HEK293T (cell line): ENCODE measurements around the gene KCNQ1.

Experiments
- ARNT ChIP-seq: fragments of 450-650 bp; IDR thresholded peaks from 2 replicates; pipeline ENCODE4 v1.6.1; 2017; ENCODE audit warnings: mild to moderate bottlenecking
- BHLHE40 ChIP-seq: fragments of 450-650 bp; IDR thresholded peaks from 2 replicates; pipeline ENCODE4 v1.6.1; 2016; ENCODE audit warnings: mild to moderate bottlenecking, moderate library complexity, borderline replicate concordance
- ELF4 ChIP-seq: fragments of 450-650 bp; IDR thresholded peaks from 2 replicates; pipeline ENCODE4 v1.6.1; 2017; ENCODE audit warnings: antibody characterized with exemption
- FOXA1 ChIP-seq: fragments of 450-650 bp; IDR thresholded peaks from 2 replicates; pipeline ENCODE4 v1.6.1; 2016; ENCODE audit warnings: mild to moderate bottlenecking
- FOXK2 ChIP-seq: fragments of 450-650 bp; IDR thresholded peaks from 2 replicates; pipeline ENCODE4 v1.6.1; 2016; ENCODE audit warnings: mild to moderate bottlenecking
- FOXM1 ChIP-seq: fragments of 450-650 bp; IDR thresholded peaks from 2 replicates; pipeline ENCODE4 v1.6.1; 2017; ENCODE audit warnings: mild to moderate bottlenecking, borderline replicate concordance
- HDGF ChIP-seq: fragments of 450-650 bp; IDR thresholded peaks from 2 replicates; pipeline ENCODE4 v1.6.1; 2017; ENCODE audit warnings: antibody characterized with exemption, borderline replicate concordance
- L3MBTL2 ChIP-seq: fragments of 450-650 bp; conservative IDR thresholded peaks from 2 replicates; pipeline ENCODE4 v1.6.1; 2016; ENCODE audit warnings: mild to moderate bottlenecking
- LEF1 ChIP-seq: fragments of 450-650 bp; IDR thresholded peaks from 2 replicates; pipeline ENCODE4 v1.6.1; 2017; ENCODE audit warnings: mild to moderate bottlenecking, borderline replicate concordance
- NFRKB ChIP-seq: fragments of 450-650 bp; IDR thresholded peaks from 2 replicates; pipeline ENCODE4 v1.6.1; 2016; ENCODE audit warnings: mild to moderate bottlenecking, moderate library complexity
- SP1 ChIP-seq: fragments of 450-650 bp; IDR thresholded peaks from 2 replicates; pipeline ENCODE4 v1.6.1; 2017
- SUZ12 ChIP-seq: fragments of 450-650 bp; IDR thresholded peaks from 2 replicates; pipeline ENCODE4 v1.6.1; 2016; ENCODE audit warnings: mild to moderate bottlenecking
- TARDBP ChIP-seq: fragments of 450-650 bp; IDR thresholded peaks from 2 replicates; pipeline ENCODE4 v1.6.1; 2016
- ZNF384 ChIP-seq: fragments of 450-650 bp; IDR thresholded peaks from 2 replicates; pipeline ENCODE4 v1.6.1; 2016

GRCh38 chr11:2515401-2516275 is 70.8 kb downstream of the KCNQ1 start:
- TF ChIP-seq ARNT (no peak), SUZ12 (no peak), NFRKB (no peak), FOXK2 (no peak), FOXM1 (no peak), L3MBTL2 (no peak), FOXA1 (no peak), BHLHE40 (no peak), HDGF (no peak), ELF4 (no peak), LEF1 (no peak), TARDBP (no peak), ZNF384 (no peak), SP1 (no peak)
